Measurements from ENCODE around the gene IPO4. TPM values are rescaled to one million over a fixed set of nuclear protein-coding genes. Genes with fewer than 3 reads are reported as not detected.
A peak's percentile ranks its signal among the peaks of the same experiment; 100 is the strongest.

The IPO4 gene
- total and polyA plus RNA-seq, 2 of the 4 experiments (the other 2 are of a cell fraction), result 37.6 to 39.4 TPM

DNA sequence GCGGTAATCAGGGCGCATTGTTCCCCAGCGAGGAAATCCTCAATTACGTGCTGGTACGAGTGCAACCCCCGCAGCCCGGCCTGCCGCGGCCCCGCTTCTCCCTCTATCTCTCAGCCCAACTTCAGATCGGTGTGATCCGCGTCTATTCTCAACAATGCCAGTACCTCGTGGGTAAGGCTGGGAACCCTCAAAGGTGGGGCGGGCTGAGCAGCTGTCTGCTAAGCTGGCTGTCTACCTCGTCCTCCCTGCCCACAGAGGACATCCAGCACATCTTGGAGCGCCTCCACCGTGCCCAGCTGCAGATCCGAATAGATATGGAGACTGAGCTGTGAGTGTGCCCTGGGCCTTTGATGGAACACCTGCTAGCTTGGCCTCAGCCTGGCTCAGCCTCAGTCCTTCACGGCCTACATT is 15.7 kb downstream of the IPO4 start:
- Histone ChIP-seq H3K9ac (ENCODE audit: low read depth, low read length) (no peak overlapping the region), H2AK9ac (replicated peaks; ENCODE audit: low read depth, low read length, poor library complexity) (peak overlapping the region; percentile 13), H3K36me3 (ENCODE audit: control insufficient read depth, insufficient read depth, low read length) (peaks cover 29% of the 10 kb centered on the region), H3K9me3 (ENCODE audit: control insufficient read depth, insufficient read depth, low read length) (no peaks in the 10 kb centered on the region), H4K8ac (ENCODE audit: low read depth in 2 of 2, low read length in 2 of 2) (no peak overlapping the region), H3K56ac (ENCODE audit: extremely low read depth, insufficient read depth, low read length) (no peak overlapping the region), H2AFZ (replicated peaks; ENCODE audit: low read length, poor library complexity) (no peak overlapping the region), H3K79me1 (ENCODE audit: low read depth in 1 of 2, low read length in 2 of 2) (no peaks in the 10 kb centered on the region), H2BK15ac (ENCODE audit: low read depth, low read length) (no peak overlapping the region), H4K91ac (ENCODE audit: insufficient read depth, low read depth, low read length) (no peak overlapping the region), H3K4me2 (ENCODE audit: low read depth, low read length) (no peak overlapping the region), H3K18ac (ENCODE audit: low read depth, low read length) (no peak overlapping the region), H3K4me1 (ENCODE audit: control insufficient read depth, insufficient read depth, low read length) (no peaks in the 10 kb centered on the region), H3K27me3 (ENCODE audit: control insufficient read depth, insufficient read depth, low read length) (no peaks in the 10 kb centered on the region), H3K9me1 (ENCODE audit: insufficient read depth, low read length) (no peaks in the 10 kb centered on the region), H3K27ac (ENCODE audit: insufficient read depth, low read length) (no peak overlapping the region), H3K23ac (ENCODE audit: low read depth, low read length) (no peak overlapping the region), H4K20me1 (ENCODE audit: insufficient read depth, low read length) (no peaks in the 10 kb centered on the region), H2BK5ac (ENCODE audit: low read depth, low read length, poor library complexity, severe bottlenecking) (no peak overlapping the region), H2BK20ac (ENCODE audit: low read depth, low read length) (no peak overlapping the region), H3K4me3 (ENCODE audit: insufficient read depth, low read depth, low read length) (no peak overlapping the region), H3K4ac (ENCODE audit: low read depth, low read length) (no peak overlapping the region), H2BK120ac (ENCODE audit: low read depth, low read length) (no peak overlapping the region), H3K14ac (replicated peaks; ENCODE audit: low read depth, low read length) (no peak overlapping the region), H4K5ac (ENCODE audit: low read depth, low read length) (no peak overlapping the region), H2AK5ac (ENCODE audit: low read depth, low read length) (no peak overlapping the region)
- CTCF ChIA-PET, result no interaction called here
- DNase-seq (no peak), ATAC-seq (ENCODE audit: low read depth) (no peak)
- WGBS, 2 experiments (ENCODE audit: extremely low coverage in 2 of 2, insufficient read length in 1 of 2), result 70% methylated on average over 6 of the region's 20 CpGs; no CpG with 5 or more reads in 1 of the 2 experiments
- intact Hi-C loops (cut with micrococcal nuclease), result no loop called here
- dilution Hi-C loops (cut with HindIII; ENCODE audit: low sequenced_read_pairs, unreplicated experiment), result no loop called here
- no TSS peak for BruUV-seq (replicated peaks)
- TF ChIP-seq MAZ (IDR thresholded peaks at IDR 0.05; ENCODE audit: borderline replicate concordance, low read depth, low read length) (no peak), RAD21 (IDR thresholded peaks at IDR 0.05; ENCODE audit: low read length) (no peak), NFE2L2 (IDR thresholded peaks at IDR 0.05; ENCODE audit: low read depth, low read length) (no peak), BHLHE40 (IDR thresholded peaks at IDR 0.05; ENCODE audit: low read depth, low read length) (no peak), CEBPB (IDR thresholded peaks at IDR 0.05; ENCODE audit: low read depth, low read length) (no peak), CHD1 (IDR thresholded peaks at IDR 0.05; ENCODE audit: low read depth, low read length) (no peak), RCOR1 (IDR thresholded peaks at IDR 0.05; ENCODE audit: insufficient replicate concordance, low read length) (no peak), RFX5 (IDR thresholded peaks at IDR 0.05; ENCODE audit: low read depth, low read length) (no peak), SMC3 (IDR thresholded peaks at IDR 0.05; ENCODE audit: low read depth, low read length) (no peak), MAFK (IDR thresholded peaks at IDR 0.05; ENCODE audit: low read depth, low read length) (no peak), FOS (IDR thresholded peaks at IDR 0.05; ENCODE audit: low read depth, low read length) (no peak)
- TF ChIP-seq, protein P1, sequence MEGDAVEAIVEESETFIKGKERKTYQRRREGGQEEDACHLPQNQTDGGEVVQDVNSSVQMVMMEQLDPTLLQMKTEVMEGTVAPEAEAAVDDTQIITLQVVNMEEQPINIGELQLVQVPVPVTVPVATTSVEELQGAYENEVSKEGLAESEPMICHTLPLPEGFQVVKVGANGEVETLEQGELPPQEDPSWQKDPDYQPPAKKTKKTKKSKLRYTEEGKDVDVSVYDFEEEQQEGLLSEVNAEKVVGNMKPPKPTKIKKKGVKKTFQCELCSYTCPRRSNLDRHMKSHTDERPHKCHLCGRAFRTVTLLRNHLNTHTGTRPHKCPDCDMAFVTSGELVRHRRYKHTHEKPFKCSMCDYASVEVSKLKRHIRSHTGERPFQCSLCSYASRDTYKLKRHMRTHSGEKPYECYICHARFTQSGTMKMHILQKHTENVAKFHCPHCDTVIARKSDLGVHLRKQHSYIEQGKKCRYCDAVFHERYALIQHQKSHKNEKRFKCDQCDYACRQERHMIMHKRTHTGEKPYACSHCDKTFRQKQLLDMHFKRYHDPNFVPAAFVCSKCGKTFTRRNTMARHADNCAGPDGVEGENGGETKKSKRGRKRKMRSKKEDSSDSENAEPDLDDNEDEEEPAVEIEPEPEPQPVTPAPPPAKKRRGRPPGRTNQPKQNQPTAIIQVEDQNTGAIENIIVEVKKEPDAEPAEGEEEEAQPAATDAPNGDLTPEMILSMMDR (conservative IDR thresholded peaks at IDR 0.05; ENCODE audit: low read depth, low read length), result no peak
- TF ChIP-seq, protein P2, sequence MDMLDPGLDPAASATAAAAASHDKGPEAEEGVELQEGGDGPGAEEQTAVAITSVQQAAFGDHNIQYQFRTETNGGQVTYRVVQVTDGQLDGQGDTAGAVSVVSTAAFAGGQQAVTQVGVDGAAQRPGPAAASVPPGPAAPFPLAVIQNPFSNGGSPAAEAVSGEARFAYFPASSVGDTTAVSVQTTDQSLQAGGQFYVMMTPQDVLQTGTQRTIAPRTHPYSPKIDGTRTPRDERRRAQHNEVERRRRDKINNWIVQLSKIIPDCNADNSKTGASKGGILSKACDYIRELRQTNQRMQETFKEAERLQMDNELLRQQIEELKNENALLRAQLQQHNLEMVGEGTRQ (IDR thresholded peaks at IDR 0.05; ENCODE audit: low read depth, low read length), result no peak
- TF ChIP-seq, protein P3, sequence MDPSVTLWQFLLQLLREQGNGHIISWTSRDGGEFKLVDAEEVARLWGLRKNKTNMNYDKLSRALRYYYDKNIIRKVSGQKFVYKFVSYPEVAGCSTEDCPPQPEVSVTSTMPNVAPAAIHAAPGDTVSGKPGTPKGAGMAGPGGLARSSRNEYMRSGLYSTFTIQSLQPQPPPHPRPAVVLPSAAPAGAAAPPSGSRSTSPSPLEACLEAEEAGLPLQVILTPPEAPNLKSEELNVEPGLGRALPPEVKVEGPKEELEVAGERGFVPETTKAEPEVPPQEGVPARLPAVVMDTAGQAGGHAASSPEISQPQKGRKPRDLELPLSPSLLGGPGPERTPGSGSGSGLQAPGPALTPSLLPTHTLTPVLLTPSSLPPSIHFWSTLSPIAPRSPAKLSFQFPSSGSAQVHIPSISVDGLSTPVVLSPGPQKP (IDR thresholded peaks at IDR 0.05; ENCODE audit: borderline replicate concordance, low read depth, low read length), result no peak
- in situ Hi-C loops (cut with MboI; ENCODE audit: low sequenced_read_pairs), result no loop called here
- POLR2A ChIA-PET (ENCODE audit: unreplicated experiment), result no interaction called here
